GM23338 (cell line): ENCODE data around the gene TMED3. TPM values are rescaled to one million over a fixed set of nuclear protein-coding genes. Genes with fewer than 3 reads are reported as not detected.

Experiments
- ATAC-seq: fragments of 200-7000 bp; cut with Tn5 transposase; 3 replicates; pipeline ENCODE4 v1.9.1; 2020
- DNase-seq: peaks from one replicate; pipeline ENCODE4 v3.0.0-alpha.2; 2015; ENCODE audit warnings: low spot score
- H2AFZ ChIP-seq: fragments of 200-600 bp; sonication (generic); 2 replicates; pipeline ENCODE4 v1.8.0; 2016; ENCODE audit warnings: antibody characterized with exemption, mild to moderate bottlenecking, moderate library complexity
- H3F3A ChIP-seq: fragments of 200-600 bp; sonication (generic); replicated peaks from 2 replicates; pipeline ENCODE4 v1.8.0; 2017; ENCODE audit warnings: antibody characterized with exemption, mixed run types, low read depth
- H3K27ac ChIP-seq: fragments of 200-600 bp; sonication (generic); 2 replicates; pipeline ENCODE4 v1.6.1; 2016; ENCODE audit warnings: low read depth
- H3K27me3 ChIP-seq: fragments of 200-600 bp; sonication (generic); 2 replicates; pipeline ENCODE4 v1.8.0; 2016; ENCODE audit warnings: mild to moderate bottlenecking, mixed run types, moderate library complexity; ENCODE audit not compliant: insufficient read depth
- H3K36me3 ChIP-seq: fragments of 200-600 bp; sonication (generic); 2 replicates; pipeline ENCODE4 v1.8.0; 2016; ENCODE audit warnings: mild to moderate bottlenecking; ENCODE audit not compliant: insufficient read depth
- H3K4me1 ChIP-seq: fragments of 200-600 bp; sonication (generic); 2 replicates; pipeline ENCODE4 v1.8.0; 2016; ENCODE audit warnings: mild to moderate bottlenecking, moderate library complexity; ENCODE audit not compliant: insufficient read depth
- H3K4me2 ChIP-seq: fragments of 200-600 bp; sonication (generic); 2 replicates; pipeline ENCODE4 v1.7.1; 2017; ENCODE audit warnings: mixed run types
- H3K4me3 ChIP-seq: fragments of 200-600 bp; sonication (generic); 2 replicates; pipeline ENCODE4 v1.6.1; 2016; ENCODE audit warnings: mixed run types
- H3K79me2 ChIP-seq: fragments of 200-600 bp; sonication (generic); replicated peaks from 2 replicates; pipeline ENCODE4 v1.8.0; 2017; ENCODE audit warnings: mild to moderate bottlenecking; ENCODE audit not compliant: insufficient read depth
- H3K9me2 ChIP-seq: fragments of 200-600 bp; sonication (generic); 2 replicates; pipeline ENCODE4 v1.8.0; 2017; ENCODE audit not compliant: insufficient read depth
- H4K20me1 ChIP-seq: fragments of 200-600 bp; sonication (generic); replicated peaks from 2 replicates; pipeline ENCODE4 v1.8.0; 2017; ENCODE audit warnings: mild to moderate bottlenecking; ENCODE audit not compliant: insufficient read depth
- H3K27ac Mint-ChIP-seq: 2 replicates; pipeline ENCODE4 v1.8.0; 2020; ENCODE audit warnings: inconsistent platforms, mild to moderate bottlenecking, moderate library complexity, mixed read lengths
- H3K27me3 Mint-ChIP-seq: 3 replicates; pipeline ENCODE4 v1.8.0; 2022; ENCODE audit warnings: low read depth, mild to moderate bottlenecking, moderate library complexity, mixed read lengths, inconsistent platforms; ENCODE audit not compliant: insufficient read depth, poor library complexity
- H3K36me3 Mint-ChIP-seq: 3 replicates; pipeline ENCODE4 v1.8.0; 2021; ENCODE audit warnings: low read depth, mild to moderate bottlenecking, inconsistent platforms, moderate library complexity, mixed read lengths
- H3K4me1 Mint-ChIP-seq: 3 replicates; pipeline ENCODE4 v1.8.0; 2020; ENCODE audit warnings: mild to moderate bottlenecking, inconsistent platforms, mixed read lengths
- H3K4me3 Mint-ChIP-seq: 3 replicates; pipeline ENCODE4 v1.8.0; 2021; ENCODE audit warnings: moderate library complexity, mild to moderate bottlenecking, inconsistent platforms, mixed read lengths
- H3K9me3 Mint-ChIP-seq: 3 replicates; pipeline ENCODE4 v1.8.0; 2020; ENCODE audit warnings: moderate library complexity, mild to moderate bottlenecking, inconsistent platforms, mixed read lengths
- CREB1 ChIP-seq: fragments of 250-450 bp; sonication (Bioruptor Pico); IDR thresholded peaks from 2 replicates; pipeline ENCODE4 v1.5.0; 2020; ENCODE audit warnings: low read depth, mild to moderate bottlenecking, moderate library complexity
- CTCF ChIP-seq, 2 experiments: fragments of 200-600 bp in 1 of 2; sonication (generic) in 1 of 2; conservative IDR thresholded peaks; 2 replicates each; pipeline versions ENCODE4 v1.5.1 to v1.6.1; 2016 to 2017; ENCODE audit warnings: antibody characterized with exemption in 2 of 2, low read depth in 2 of 2, mild to moderate bottlenecking in 2 of 2, moderate library complexity in 1 of 2
- NANOG ChIP-seq: IDR thresholded peaks from 2 replicates; pipeline ENCODE4 v1.6.1; 2016; ENCODE audit warnings: antibody characterized with exemption, borderline replicate concordance
- REST ChIP-seq: IDR thresholded peaks from one replicate; pipeline ENCODE4 v1.6.1; 2018; ENCODE audit warnings: antibody characterized with exemption; ENCODE audit not compliant: unreplicated experiment
- ZNF331 ChIP-seq: fragments of 250-450 bp; sonication (Bioruptor Pico); IDR thresholded peaks from 2 replicates; pipeline ENCODE4 v1.5.0; 2020; ENCODE audit warnings: low read depth, mild to moderate bottlenecking, moderate library complexity
- ZNF462 ChIP-seq: fragments of 250-450 bp; sonication (Bioruptor Pico); IDR thresholded peaks from 2 replicates; pipeline ENCODE4 v1.5.0; 2020; ENCODE audit warnings: mild to moderate bottlenecking, moderate library complexity
- polyA plus RNA-seq: library from polyadenylated mRNA; unstranded; fragments of >200 nt; fragmentation: Nextera tagmentation; extraction: Ambion mirVana; gene quantifications from 2 replicates; pipeline ENCODE4 v1.2.1, GENCODE V29; 2016
- total RNA-seq: library from RNA; depleted of rRNA; stranded (reverse); fragments of >200 nt; shearing (Covaris generic); gene quantifications from 2 replicates; pipeline ENCODE4 v1.2.3, GENCODE V29; 2014
- TF ChIP-seq, protein P1 (sequence below): IDR thresholded peaks from 2 replicates; pipeline ENCODE4 v1.6.1; 2016; ENCODE audit warnings: antibody characterized with exemption

The TMED3 gene
- total and polyA plus RNA-seq, 2 experiments from 2014 or later: 33.7 to 49.2 TPM

DNA sequence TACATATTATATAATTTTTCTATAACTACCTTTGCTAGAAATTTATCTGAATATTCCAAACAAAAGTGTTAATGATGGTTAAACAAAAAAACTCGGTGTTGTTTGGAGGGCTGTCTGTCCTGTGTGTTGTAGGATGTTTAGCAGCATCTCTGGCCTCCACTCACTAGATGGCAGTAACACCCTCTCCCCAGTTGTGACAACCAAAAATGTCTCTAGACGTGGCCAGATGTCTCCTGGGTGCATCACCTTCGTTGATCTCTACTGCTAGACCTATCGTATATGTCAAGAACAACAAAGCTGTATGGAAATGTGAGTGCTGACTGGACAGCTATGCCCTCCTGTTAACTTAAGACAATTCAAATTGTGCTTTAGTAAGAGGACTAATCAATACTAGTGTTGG is 14.3 kb upstream of the TMED3 start:
- no peak overlapping the region for H3K27ac Mint-ChIP-seq
- no peaks in the 10 kb centered on the region for H3K36me3 ChIP-seq
- H3K4me3 Mint-ChIP-seq: no peak overlapping the region
- no peaks in the 10 kb centered on the region for H3K4me1 Mint-ChIP-seq
- peak overlapping the region; percentile 85 for H2AFZ ChIP-seq
- DNase-seq (peak; percentile 34), ATAC-seq (peak; percentile 66)
- H3K9me2 ChIP-seq: no peaks in the 10 kb centered on the region
- H3K9me3 Mint-ChIP-seq: no peaks in the 10 kb centered on the region
- H3K27me3 ChIP-seq: no peaks in the 10 kb centered on the region
- H3K36me3 Mint-ChIP-seq: no peaks in the 10 kb centered on the region
- no peaks in the 10 kb centered on the region for H4K20me1 ChIP-seq
- H3K79me2 ChIP-seq: no peaks in the 10 kb centered on the region
- no peak overlapping the region for H3K27ac ChIP-seq
- no peaks in the 10 kb centered on the region for H3K27me3 Mint-ChIP-seq
- no peak overlapping the region for H3K4me3 ChIP-seq
- H3F3A ChIP-seq: no peaks in the 10 kb centered on the region
- TF ChIP-seq NANOG: no peak
- no peak for TF ChIP-seq ZNF331 (CRISPR knock-in tag)
- TF ChIP-seq ZNF462: peak; percentile 91
- peak; percentile 47 to 68 for TF ChIP-seq CTCF (conservative IDR thresholded peaks at IDR 0.05; ENCODE audit: low read depth in 2 of 2)
- TF ChIP-seq, protein P1, sequence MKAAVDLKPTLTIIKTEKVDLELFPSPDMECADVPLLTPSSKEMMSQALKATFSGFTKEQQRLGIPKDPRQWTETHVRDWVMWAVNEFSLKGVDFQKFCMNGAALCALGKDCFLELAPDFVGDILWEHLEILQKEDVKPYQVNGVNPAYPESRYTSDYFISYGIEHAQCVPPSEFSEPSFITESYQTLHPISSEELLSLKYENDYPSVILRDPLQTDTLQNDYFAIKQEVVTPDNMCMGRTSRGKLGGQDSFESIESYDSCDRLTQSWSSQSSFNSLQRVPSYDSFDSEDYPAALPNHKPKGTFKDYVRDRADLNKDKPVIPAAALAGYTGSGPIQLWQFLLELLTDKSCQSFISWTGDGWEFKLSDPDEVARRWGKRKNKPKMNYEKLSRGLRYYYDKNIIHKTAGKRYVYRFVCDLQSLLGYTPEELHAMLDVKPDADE: no peak
- TF ChIP-seq REST: no peak
- TF ChIP-seq CREB1 (CRISPR knock-in tag): no peak
- H3K4me2 ChIP-seq: no peak overlapping the region
- no peaks in the 10 kb centered on the region for H3K4me1 ChIP-seq
